ENCODE data around the gene CLCA2.

Gene CLCA2

DNA sequence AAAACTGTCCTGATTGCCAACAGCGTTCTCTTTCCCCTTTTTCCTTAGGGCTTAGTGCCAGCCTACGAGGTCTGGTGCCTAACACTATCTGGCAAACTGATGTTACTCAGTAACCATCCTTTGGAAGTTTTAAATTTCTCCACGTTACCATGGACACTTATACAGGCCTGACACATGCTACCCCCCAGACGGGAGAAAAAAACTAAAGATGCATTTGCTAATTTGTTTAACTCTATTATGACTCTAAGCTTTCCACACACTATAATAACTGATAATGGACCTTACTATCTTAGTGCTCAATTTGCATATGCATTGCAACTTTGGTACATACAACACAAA is 81.6 kb downstream of the CLCA2 start:
- Histone ChIP-seq H2AFZ (ENCODE audit: low read depth) (no peak overlapping the region), H3K4me3 (IDR thresholded peaks at IDR 0.05; ENCODE audit: insufficient read depth, low read depth, low read length) (no peak overlapping the region), H3K36me3 (ENCODE audit: insufficient read depth) (no peaks in the 10 kb centered on the region), H3K4me1 (ENCODE audit: low read depth, poor library complexity, severe bottlenecking) (peaks cover 5% of the 10 kb centered on the region), H3K27me3 (ENCODE audit: insufficient read depth, low read depth) (no peaks in the 10 kb centered on the region), H3K4me2 (no peak overlapping the region), H3K27ac (no peak overlapping the region), H3K9ac (no peak overlapping the region), H3K79me2 (ENCODE audit: insufficient read depth, low read depth) (no peaks in the 10 kb centered on the region), H4K20me1 (ENCODE audit: insufficient read depth) (no peaks in the 10 kb centered on the region)
- TF ChIP-seq, protein P1, sequence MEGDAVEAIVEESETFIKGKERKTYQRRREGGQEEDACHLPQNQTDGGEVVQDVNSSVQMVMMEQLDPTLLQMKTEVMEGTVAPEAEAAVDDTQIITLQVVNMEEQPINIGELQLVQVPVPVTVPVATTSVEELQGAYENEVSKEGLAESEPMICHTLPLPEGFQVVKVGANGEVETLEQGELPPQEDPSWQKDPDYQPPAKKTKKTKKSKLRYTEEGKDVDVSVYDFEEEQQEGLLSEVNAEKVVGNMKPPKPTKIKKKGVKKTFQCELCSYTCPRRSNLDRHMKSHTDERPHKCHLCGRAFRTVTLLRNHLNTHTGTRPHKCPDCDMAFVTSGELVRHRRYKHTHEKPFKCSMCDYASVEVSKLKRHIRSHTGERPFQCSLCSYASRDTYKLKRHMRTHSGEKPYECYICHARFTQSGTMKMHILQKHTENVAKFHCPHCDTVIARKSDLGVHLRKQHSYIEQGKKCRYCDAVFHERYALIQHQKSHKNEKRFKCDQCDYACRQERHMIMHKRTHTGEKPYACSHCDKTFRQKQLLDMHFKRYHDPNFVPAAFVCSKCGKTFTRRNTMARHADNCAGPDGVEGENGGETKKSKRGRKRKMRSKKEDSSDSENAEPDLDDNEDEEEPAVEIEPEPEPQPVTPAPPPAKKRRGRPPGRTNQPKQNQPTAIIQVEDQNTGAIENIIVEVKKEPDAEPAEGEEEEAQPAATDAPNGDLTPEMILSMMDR (conservative IDR thresholded peaks at IDR 0.05; ENCODE audit: low read depth, low read length): no peak
